ENCODE data around the gene RPL18. TPM values are rescaled to one million over a fixed set of nuclear protein-coding genes. Genes with fewer than 3 reads are reported as not detected.

Gene RPL18
- total RNA-seq, 4 donors from 2014 or later: 1,223 to 1,420 (median 1,299) TPM

DNA sequence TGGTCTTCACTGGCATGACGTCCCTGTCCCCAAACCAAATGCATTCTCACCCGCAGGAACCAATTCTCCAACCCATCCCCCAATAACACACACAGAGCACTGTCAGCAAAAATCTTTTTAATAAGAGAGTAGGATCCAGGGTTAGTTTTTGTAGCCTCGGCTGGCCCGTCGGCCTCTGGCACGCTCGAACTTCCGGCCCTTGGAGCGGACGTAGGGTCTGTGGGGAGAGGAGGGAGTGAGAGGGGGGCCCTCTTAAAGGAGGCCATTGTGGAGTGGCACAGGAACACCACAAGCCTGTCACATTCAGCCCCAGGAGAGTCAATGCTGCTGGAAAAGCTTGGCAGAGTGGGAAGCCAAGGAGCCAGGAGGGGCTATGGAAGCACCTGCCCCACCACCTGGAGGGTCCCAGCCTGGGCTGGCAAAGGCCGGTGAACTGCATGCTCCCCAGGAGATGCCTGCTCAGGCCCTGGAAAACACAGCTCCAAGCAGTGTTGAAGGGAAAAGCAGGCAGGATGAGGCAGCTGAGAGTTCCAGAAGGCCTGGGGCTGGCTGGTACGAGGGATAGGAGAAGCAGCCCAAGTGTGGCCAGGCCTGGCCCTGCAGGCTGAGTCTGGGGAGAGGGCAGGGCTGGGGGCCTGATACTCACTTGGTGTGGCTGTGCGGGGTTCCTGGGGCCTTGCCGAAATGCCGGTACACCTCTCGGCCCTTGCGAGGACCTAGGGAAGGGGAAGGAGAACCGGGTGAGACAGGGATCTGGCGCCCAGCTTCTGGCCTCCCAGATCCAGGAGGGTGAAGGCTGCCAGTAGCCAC is 3.5 kb downstream of the RPL18 start:
- in situ Hi-C loops (cut with MboI; ENCODE audit: low sequenced_read_pairs in 4 of 4): no loop called here
- Histone ChIP-seq H3K27me3 (no peaks in the 10 kb centered on the region), H3K4me3 (no peak overlapping the region), H3K4me1 (peaks cover 34 to 55% of the 10 kb centered on the region in 2 donors), H3K9me3 (no peaks in the 10 kb centered on the region), H3K36me3 (peaks cover 3 to 29% of the 10 kb centered on the region in 2 donors), H3K27ac (peak overlapping the region in 1 of 4 donors; percentile 89)
- intact Hi-C loops (cut with DNase I; ENCODE audit: low total_unique reads): no loop called here
- ATAC-seq (no peak), DNase-seq (no peak)
- TF ChIP-seq, protein P1, sequence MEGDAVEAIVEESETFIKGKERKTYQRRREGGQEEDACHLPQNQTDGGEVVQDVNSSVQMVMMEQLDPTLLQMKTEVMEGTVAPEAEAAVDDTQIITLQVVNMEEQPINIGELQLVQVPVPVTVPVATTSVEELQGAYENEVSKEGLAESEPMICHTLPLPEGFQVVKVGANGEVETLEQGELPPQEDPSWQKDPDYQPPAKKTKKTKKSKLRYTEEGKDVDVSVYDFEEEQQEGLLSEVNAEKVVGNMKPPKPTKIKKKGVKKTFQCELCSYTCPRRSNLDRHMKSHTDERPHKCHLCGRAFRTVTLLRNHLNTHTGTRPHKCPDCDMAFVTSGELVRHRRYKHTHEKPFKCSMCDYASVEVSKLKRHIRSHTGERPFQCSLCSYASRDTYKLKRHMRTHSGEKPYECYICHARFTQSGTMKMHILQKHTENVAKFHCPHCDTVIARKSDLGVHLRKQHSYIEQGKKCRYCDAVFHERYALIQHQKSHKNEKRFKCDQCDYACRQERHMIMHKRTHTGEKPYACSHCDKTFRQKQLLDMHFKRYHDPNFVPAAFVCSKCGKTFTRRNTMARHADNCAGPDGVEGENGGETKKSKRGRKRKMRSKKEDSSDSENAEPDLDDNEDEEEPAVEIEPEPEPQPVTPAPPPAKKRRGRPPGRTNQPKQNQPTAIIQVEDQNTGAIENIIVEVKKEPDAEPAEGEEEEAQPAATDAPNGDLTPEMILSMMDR (IDR thresholded peaks at IDR 0.05 in 4 of 5, conservative IDR thresholded peaks at IDR 0.05 in 1 of 5): no peak
- TF ChIP-seq POLR2A (IDR thresholded peaks at IDR 0.05): no peak

DNA sequence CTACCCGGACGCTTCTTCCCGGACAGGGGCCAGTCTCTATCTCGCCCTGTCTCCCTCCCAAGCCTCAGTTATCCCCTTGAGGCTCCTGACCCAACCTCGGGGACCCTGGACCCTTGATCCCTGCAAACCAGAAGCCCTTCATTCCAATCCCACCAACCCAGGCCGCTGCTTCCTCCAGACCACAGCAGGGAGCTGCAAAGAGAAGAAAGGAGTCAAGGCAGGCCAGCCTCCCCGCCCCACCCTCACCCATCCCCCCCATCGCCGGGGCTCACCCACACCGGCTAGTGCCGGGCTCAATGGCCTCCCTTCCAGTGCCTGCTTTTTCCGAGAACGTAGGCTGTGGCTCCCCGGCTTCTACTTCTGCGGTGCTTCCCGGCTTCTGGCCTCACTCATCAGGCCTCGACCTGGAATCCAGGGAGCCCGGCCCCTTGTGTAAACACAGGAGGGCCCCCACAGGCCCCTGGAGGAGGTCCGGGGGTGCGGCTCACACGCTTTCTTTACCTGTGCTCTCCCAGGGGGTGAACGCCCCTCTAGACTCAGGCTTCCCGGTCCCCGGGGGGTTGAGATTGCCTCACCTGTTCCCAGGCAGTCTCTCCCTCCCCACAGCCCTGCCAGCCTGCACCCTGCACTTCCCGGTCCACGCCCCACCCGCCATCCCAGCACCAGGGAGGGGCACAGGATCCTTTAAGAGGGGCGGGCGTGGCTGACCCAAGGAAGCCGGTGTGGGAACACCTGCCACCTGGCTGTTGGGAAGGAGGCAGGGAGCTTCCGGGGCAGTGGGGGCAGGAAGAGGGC is 4.3 kb downstream of the RPL18 start, which contains the start of gene FAM83E:
Gene FAM83E (minus strand): TSS at position 641 of the 795 bp plus-strand sequence. CDS start 1,704 bp downstream, outside the sequence.
- no peak for ATAC-seq
- Histone ChIP-seq H3K4me1 (peaks cover 28 to 47% of the 10 kb centered on the region in 2 donors), H3K36me3 (peaks cover 3 to 29% of the 10 kb centered on the region in 2 donors), H3K27me3 (no peaks in the 10 kb centered on the region), H3K27ac (peak within 1 kb of the TSS; percentile 78 to 89 (median 84)), H3K4me3 (no peak within 1 kb of the TSS), H3K9me3 (no peaks in the 10 kb centered on the region)
- intact Hi-C loops (cut with DNase I; ENCODE audit: low total_unique reads): no loop called here
- DNase-seq: peak in 1 of 2 donors; percentile 53
- in situ Hi-C loops (cut with MboI; ENCODE audit: low sequenced_read_pairs in 4 of 4): no loop called here
- no peak for TF ChIP-seq POLR2A (IDR thresholded peaks at IDR 0.05)
- TF ChIP-seq, protein P1 (IDR thresholded peaks at IDR 0.05 in 4 of 5, conservative IDR thresholded peaks at IDR 0.05 in 1 of 5): no peak

DNA sequence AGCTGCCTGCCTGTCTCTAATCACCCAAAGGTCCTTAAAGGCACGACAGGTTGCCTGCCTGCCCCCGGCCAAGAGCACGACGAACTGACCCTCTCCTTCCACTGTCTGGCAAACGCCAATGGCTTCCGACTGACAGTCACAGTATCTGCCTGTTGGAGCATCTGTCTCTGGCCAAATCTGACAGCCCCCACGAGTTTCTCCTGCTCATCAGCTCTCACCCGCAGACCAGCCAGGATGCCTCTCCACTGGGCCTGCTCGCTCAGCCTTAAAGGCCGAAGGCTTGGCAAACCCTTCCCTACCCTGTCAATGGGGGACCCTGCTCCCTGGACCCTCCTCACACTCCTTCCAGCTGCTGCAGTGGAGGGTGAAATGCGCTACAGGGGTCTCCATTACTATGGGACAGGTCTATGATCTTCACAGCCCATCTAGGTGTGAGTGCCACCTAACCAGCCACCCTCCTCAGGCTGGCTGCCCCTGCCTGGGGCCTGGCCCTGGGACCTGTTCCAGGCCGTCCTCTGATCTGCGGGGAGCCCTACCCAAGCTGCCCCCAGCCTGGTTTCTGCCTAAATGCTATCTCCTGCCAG is 5.0 kb downstream of the RPL18 start:
- H3K36me3 ChIP-seq: peaks cover 3 to 29% of the 10 kb centered on the region in 2 donors
- intact Hi-C loops (cut with DNase I; ENCODE audit: low total_unique reads): loop anchor here (1.0 to 2.0 kb wide), 2 partner anchors 25 to 46 kb away; no protein-coding TSS in a partner anchor
- H3K9me3 ChIP-seq: no peaks in the 10 kb centered on the region
- ATAC-seq (no peak), DNase-seq (no peak)
- no peak overlapping the region for H3K4me3 ChIP-seq
- in situ Hi-C loops (cut with MboI; ENCODE audit: low sequenced_read_pairs in 4 of 4): no loop called here
- no peak for TF ChIP-seq POLR2A (IDR thresholded peaks at IDR 0.05)
- TF ChIP-seq, protein P1 (IDR thresholded peaks at IDR 0.05 in 4 of 5, conservative IDR thresholded peaks at IDR 0.05 in 1 of 5): no peak
- H3K4me1 ChIP-seq: peaks cover 27 to 46% of the 10 kb centered on the region in 2 donors
- peak overlapping the region; percentile 78 to 89 (median 84) for H3K27ac ChIP-seq
- H3K27me3 ChIP-seq: no peaks in the 10 kb centered on the region

DNA sequence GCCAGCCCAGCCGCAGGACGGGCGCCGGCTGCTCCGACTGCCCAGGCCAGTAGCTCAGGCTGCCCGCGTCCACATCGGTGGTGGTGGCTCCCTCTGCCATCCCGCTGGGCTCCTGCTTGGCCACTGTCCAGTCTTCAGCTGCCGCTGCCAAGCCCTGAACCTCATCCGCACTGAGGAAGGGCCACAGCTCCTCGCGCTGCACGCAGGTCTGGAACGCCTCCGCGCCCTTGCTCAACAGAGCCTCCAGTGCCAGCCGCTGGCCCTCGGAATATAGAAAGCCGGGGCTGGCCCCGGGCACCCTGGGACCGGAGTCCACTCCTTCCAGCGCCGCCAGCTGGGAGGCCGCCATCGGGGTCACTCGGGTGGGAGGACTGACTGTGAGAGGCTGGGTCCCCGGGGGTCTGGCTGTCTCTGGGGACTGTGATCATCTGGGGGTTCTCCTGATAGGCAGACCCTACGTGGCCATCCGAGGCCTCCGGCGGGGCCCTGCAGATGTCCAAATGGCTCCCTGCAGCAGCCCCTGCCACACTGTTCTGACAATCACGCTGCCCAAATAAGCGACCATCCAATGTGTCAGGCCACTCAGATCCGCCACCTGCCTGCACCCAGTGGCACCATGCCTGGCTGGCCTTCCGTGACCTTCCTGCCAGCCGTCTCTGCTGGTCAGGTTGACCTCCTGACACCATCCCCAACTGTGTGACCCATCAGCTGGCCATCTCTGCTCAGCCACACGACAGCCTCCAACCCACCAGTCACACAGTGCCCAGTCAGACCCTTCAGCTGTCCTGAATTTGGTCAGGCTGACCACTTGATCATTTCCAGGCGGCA is 5.7 kb downstream of the RPL18 start:
- DNase-seq (peak in 1 of 2 donors; percentile 81), ATAC-seq (peak; percentile 57 to 78)
- intact Hi-C loops (cut with DNase I; ENCODE audit: low total_unique reads): loop anchor here (1.0 to 2.0 kb wide), 2 partner anchors 24 to 45 kb away; no protein-coding TSS in a partner anchor
- TF ChIP-seq POLR2A (IDR thresholded peaks at IDR 0.05): peak; percentile 12 to 13
- TF ChIP-seq, protein P1 (IDR thresholded peaks at IDR 0.05 in 4 of 5, conservative IDR thresholded peaks at IDR 0.05 in 1 of 5): no peak
- Histone ChIP-seq H3K27me3 (no peaks in the 10 kb centered on the region), H3K4me3 (peak overlapping the region in 2 of 4 donors; percentile 10 to 37), H3K36me3 (peaks cover 3 to 29% of the 10 kb centered on the region in 2 donors), H3K27ac (peak overlapping the region; percentile 78 to 89 (median 84)), H3K4me1 (peaks cover 27 to 44% of the 10 kb centered on the region in 2 donors), H3K9me3 (no peaks in the 10 kb centered on the region)
- in situ Hi-C loops (cut with MboI; ENCODE audit: low sequenced_read_pairs in 4 of 4): no loop called here

Measured in gastrocnemius medialis (tissue), 4 donors.